ENCODE results near the gene CYTH1.

The CYTH1 gene, protein sequence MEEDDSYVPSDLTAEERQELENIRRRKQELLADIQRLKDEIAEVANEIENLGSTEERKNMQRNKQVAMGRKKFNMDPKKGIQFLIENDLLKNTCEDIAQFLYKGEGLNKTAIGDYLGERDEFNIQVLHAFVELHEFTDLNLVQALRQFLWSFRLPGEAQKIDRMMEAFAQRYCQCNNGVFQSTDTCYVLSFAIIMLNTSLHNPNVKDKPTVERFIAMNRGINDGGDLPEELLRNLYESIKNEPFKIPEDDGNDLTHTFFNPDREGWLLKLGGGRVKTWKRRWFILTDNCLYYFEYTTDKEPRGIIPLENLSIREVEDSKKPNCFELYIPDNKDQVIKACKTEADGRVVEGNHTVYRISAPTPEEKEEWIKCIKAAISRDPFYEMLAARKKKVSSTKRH

DNA sequence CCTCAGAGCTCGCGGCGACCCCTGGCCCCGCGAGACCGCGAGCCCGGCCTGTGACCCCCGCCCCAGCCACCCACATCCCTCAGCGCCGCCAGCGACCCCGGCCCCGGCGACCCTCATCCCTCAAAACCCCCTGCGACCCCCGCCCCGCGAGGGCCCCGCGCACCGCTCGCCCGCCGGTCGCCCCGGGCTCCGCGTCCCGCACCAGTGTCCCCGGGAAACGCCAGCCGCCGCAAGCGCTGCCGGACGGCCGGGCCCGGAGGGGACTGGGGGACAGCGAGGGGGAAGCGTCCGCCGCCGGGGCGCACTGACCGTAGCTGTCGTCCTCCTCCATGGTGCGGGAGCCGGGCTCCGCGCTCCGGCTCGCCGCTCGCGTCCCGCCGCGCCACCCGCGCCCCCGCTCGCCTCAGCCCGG is at the start of gene CYTH1:
Gene CYTH1 (minus strand): TSS at position 381 of the 412 bp plus-strand sequence. CDS start 50 bp downstream, at position 331.
- Histone ChIP-seq H3K27me3 (ENCODE audit: control insufficient read depth in 1 of 2, insufficient read depth in 2 of 2, low read length in 2 of 2) (no peaks in the 10 kb centered on the region), H3K27ac (ENCODE audit: low read depth, low read length) (peak within 1 kb of the TSS; percentile 92)

DNA sequence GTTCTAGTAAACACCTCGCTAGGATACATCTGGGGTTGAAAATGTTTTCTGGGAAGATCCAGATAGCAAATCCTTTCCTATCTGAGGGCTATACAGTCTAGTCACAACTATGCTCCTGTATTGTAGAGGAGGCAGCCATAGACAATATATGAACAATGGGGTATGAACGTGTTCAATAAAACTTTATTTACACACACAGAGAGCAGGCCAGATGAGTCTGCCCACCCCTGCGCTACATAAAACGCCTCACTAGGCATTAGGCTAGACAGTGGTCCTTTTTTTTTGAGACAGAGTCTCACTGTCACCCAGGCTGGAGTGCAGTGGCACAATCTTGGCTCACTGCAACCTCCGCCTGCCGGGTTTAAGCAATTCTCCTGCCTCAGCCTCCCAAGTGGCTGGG is 47.4 kb upstream of the CYTH1 start:
- Histone ChIP-seq H3K36me3 (ENCODE audit: insufficient read depth, low read length) (peaks cover 84% of the 10 kb centered on the region), H3K9ac (ENCODE audit: low read length) (no peak overlapping the region), H3K9me3 (ENCODE audit: low read length) (no peaks in the 10 kb centered on the region), H3K4me1 (ENCODE audit: insufficient read depth, low read length) (no peaks in the 10 kb centered on the region), H3K27ac (ENCODE audit: low read depth, low read length) (no peak overlapping the region), H3K4me3 (ENCODE audit: low read depth in 1 of 2, low read length in 2 of 2) (no peak overlapping the region), H3K27me3 (ENCODE audit: control insufficient read depth in 1 of 2, insufficient read depth in 2 of 2, low read length in 2 of 2) (no peaks in the 10 kb centered on the region)

More for the DNA sequence above, at the start of gene CYTH1:
- Histone ChIP-seq H3K4me3 (ENCODE audit: low read depth in 1 of 2, low read length in 2 of 2) (peak within 1 kb of the TSS; percentile 85 to 96), H3K4me1 (ENCODE audit: insufficient read depth, low read length) (no peaks in the 10 kb centered on the region), H3K36me3 (ENCODE audit: insufficient read depth, low read length) (no peaks in the 10 kb centered on the region), H3K9ac (ENCODE audit: low read length) (peak within 1 kb of the TSS; percentile 93), H3K9me3 (ENCODE audit: low read length) (no peaks in the 10 kb centered on the region)

DNA sequence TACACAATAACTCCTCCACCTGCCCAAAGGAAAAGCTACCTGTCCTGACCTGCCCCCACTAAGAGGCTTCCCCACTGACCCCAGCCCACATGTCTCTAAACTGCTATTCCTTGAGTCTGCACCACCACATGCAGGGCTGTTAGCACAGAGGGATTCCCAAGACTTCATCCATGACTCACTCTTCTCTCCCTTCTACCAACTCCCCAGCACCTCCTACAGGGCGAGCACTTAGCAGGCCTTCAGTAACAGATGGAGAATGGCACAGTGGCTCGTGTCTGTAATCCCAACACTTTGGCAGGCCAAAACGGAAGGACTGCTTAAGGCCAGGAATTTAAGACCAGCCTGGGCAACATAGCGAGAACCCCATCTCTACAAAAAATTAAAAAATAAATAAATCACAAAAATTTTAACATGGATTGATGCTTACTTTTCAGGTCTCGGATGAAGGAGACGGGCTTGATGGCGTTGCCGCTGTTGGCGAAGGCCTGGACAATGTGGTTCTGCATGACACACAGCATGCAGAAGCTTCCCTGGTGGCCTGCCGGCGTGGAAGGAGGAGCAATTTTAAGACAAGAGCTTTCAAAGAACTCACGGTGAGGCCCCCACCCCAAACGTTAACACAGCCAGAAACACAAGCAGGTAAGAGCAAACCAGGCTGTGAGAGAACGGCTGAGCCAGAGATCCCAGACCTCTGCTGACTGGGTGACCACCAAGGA is 46.6 kb upstream of the CYTH1 start:
- no peaks in the 10 kb centered on the region for H3K4me1 ChIP-seq (ENCODE audit: insufficient read depth, low read length)
- no peaks in the 10 kb centered on the region for H3K27me3 ChIP-seq (ENCODE audit: control insufficient read depth in 1 of 2, insufficient read depth in 2 of 2, low read length in 2 of 2)
- H3K9ac ChIP-seq (ENCODE audit: low read length), result no peak overlapping the region
- peaks cover 84% of the 10 kb centered on the region for H3K36me3 ChIP-seq (ENCODE audit: insufficient read depth, low read length)
- no peaks in the 10 kb centered on the region for H3K9me3 ChIP-seq (ENCODE audit: low read length)
- H3K4me3 ChIP-seq (ENCODE audit: low read depth in 1 of 2, low read length in 2 of 2), result no peak overlapping the region
- H3K27ac ChIP-seq (ENCODE audit: low read depth, low read length), result no peak overlapping the region

DNA sequence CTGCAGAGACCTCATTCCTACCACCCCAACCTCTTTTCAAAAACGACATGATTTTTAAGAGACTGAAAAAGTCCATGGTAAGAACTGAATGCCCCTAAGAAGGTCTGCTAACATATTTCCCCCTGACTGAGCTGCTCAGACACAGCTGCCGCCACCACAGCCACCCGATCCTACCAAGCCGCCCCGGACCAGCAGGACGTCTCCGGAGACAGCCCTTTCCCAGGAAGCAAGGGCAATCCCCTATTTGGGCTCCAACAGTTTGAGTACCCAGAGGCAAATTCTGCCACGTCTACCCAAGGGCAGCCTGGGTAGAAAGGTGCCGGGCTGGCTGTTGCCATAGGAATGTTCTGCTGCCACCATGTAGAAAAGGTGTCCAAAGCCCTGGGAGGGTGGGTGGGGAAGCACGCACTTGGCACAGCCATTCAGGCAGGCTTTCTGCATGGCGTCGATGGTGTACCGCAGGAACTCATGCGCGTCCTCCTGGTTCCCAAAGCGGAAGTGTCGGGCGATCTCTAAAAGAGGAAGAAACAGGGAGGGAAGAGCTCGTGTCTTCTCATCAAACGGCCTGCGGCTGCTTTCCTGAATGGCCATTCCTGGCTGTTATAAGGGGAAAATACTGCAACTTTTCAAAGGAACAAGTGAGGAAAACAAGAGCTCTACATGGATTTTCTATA is 44.9 kb upstream of the CYTH1 start:
- no peak overlapping the region for H3K27ac ChIP-seq (ENCODE audit: low read depth, low read length)
- H3K36me3 ChIP-seq (ENCODE audit: insufficient read depth, low read length), result peaks cover 81% of the 10 kb centered on the region
- H3K9ac ChIP-seq (ENCODE audit: low read length), result no peak overlapping the region
- H3K9me3 ChIP-seq (ENCODE audit: low read length), result no peaks in the 10 kb centered on the region
- no peaks in the 10 kb centered on the region for H3K4me1 ChIP-seq (ENCODE audit: insufficient read depth, low read length)
- no peak overlapping the region for H3K4me3 ChIP-seq (ENCODE audit: low read depth in 1 of 2, low read length in 2 of 2)
- no peaks in the 10 kb centered on the region for H3K27me3 ChIP-seq (ENCODE audit: control insufficient read depth in 1 of 2, insufficient read depth in 2 of 2, low read length in 2 of 2)

DNA sequence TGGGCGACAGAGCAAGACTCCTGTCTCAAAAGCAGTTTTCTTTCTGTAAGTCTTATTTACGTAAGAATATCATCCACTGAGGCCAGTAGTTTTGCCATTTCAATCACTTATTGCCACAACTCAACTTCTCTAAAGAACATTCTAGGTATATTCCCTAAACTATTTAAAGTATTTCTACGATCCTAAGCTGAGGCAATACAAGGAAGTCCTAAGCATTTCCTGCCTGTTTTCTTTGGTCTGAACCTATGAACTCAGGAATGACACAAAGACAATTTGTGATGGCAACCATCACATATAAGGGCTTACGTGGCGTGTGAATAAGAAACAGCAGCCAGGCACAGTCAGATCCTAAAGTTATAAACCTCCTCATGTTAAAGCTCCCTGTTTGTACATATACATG is 44.3 kb upstream of the CYTH1 start:
- Histone ChIP-seq H3K27ac (ENCODE audit: low read depth, low read length) (no peak overlapping the region), H3K27me3 (ENCODE audit: control insufficient read depth in 1 of 2, insufficient read depth in 2 of 2, low read length in 2 of 2) (no peaks in the 10 kb centered on the region), H3K4me1 (ENCODE audit: insufficient read depth, low read length) (no peaks in the 10 kb centered on the region), H3K36me3 (ENCODE audit: insufficient read depth, low read length) (peaks cover 82% of the 10 kb centered on the region), H3K9me3 (ENCODE audit: low read length) (no peaks in the 10 kb centered on the region), H3K9ac (ENCODE audit: low read length) (no peak overlapping the region), H3K4me3 (ENCODE audit: low read depth in 1 of 2, low read length in 2 of 2) (no peak overlapping the region)

DNA sequence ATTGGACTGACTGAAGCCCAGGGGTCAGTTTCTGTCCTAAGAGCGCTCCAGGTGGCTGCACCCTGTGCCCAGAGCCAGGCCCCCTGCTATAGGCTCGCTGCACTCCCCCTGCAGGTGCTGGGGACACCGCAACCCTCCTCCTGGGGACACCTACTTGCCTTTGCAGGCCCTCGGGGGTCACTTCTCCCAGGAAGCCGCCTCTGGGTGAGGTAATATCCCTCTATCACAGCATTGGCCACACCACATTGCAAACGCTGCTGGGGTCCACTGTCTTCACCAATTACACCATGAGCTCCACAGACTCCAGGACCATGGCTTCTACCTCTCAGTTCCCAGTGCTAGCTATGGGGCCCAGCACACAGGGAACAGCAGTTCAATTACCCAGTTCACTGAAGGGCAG is 43.6 kb upstream of the CYTH1 start:
- Histone ChIP-seq H3K27ac (ENCODE audit: low read depth, low read length) (no peak overlapping the region), H3K9me3 (ENCODE audit: low read length) (no peaks in the 10 kb centered on the region), H3K4me3 (ENCODE audit: low read depth in 1 of 2, low read length in 2 of 2) (no peak overlapping the region), H3K36me3 (ENCODE audit: insufficient read depth, low read length) (peaks cover 83% of the 10 kb centered on the region), H3K9ac (ENCODE audit: low read length) (no peak overlapping the region), H3K27me3 (ENCODE audit: control insufficient read depth in 1 of 2, insufficient read depth in 2 of 2, low read length in 2 of 2) (no peaks in the 10 kb centered on the region), H3K4me1 (ENCODE audit: insufficient read depth, low read length) (no peaks in the 10 kb centered on the region)

DNA sequence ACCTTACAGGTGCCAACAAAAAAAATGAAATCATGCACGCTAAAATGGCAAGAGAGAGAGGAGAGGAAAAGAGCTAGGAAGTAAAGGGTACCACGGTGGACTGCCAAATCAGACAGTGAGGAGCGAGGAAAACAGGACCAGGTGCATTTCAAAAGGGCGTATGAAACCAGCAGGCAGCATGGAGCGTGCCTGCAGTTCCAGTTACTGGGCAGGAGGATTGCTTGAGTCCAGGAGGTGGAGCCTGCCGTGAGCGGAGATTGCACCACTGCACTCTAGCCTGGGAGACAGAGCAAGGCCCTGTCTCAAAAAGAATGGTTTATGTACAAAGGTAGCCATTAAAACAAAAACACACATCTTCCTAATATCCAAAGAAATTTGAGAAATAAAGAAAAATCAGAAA is 42.2 kb upstream of the CYTH1 start:
- H3K27me3 ChIP-seq (ENCODE audit: control insufficient read depth in 1 of 2, insufficient read depth in 2 of 2, low read length in 2 of 2), result no peaks in the 10 kb centered on the region
- H3K9me3 ChIP-seq (ENCODE audit: low read length), result no peaks in the 10 kb centered on the region
- H3K36me3 ChIP-seq (ENCODE audit: insufficient read depth, low read length), result peaks cover 87% of the 10 kb centered on the region
- H3K4me1 ChIP-seq (ENCODE audit: insufficient read depth, low read length), result no peaks in the 10 kb centered on the region
- H3K4me3 ChIP-seq (ENCODE audit: low read depth in 1 of 2, low read length in 2 of 2), result no peak overlapping the region
- no peak overlapping the region for H3K9ac ChIP-seq (ENCODE audit: low read length)
- no peak overlapping the region for H3K27ac ChIP-seq (ENCODE audit: low read depth, low read length)

DNA sequence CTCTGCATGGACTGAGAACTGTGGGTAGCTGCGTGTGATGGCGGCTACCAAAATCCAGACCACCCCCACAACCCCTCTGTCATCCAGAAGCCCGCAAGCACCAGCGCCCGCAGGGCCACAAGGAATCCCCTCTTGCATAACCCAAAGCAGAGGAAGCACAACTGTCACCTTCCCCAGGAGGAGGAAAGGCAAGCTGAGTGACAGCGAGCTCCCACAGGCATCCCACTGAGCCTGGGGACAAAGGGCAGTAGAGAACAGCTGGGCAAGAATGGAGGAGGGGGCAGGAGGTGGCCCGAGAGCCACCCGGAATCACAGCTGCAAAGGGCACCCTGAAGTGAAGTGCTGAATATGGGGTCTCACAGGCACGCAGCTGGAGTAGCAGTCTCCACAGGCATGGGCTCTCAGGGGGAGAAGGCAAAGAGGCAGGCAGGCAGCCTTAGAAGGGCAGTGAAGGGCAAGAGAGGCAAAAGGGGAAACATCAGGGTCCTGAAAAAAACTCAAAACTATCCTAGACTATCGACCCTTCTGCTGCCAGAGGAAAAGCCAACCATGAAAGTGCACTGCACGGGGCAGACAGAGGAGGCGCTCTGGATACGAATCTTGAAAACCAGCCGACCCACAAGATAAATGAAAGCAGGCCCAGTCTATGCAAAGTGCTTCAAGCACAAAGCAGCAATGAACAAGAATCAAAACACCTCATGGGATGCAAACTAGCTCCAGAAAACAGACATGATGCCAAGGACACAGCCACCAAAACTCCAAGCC is 41.4 kb upstream of the CYTH1 start:
- H3K36me3 ChIP-seq (ENCODE audit: insufficient read depth, low read length), result peaks cover 88% of the 10 kb centered on the region
- no peak overlapping the region for H3K4me3 ChIP-seq (ENCODE audit: low read depth in 1 of 2, low read length in 2 of 2)
- no peak overlapping the region for H3K27ac ChIP-seq (ENCODE audit: low read depth, low read length)
- no peak overlapping the region for H3K9ac ChIP-seq (ENCODE audit: low read length)
- no peaks in the 10 kb centered on the region for H3K4me1 ChIP-seq (ENCODE audit: insufficient read depth, low read length)
- no peaks in the 10 kb centered on the region for H3K27me3 ChIP-seq (ENCODE audit: control insufficient read depth in 1 of 2, insufficient read depth in 2 of 2, low read length in 2 of 2)
- H3K9me3 ChIP-seq (ENCODE audit: low read length), result no peaks in the 10 kb centered on the region

DNA sequence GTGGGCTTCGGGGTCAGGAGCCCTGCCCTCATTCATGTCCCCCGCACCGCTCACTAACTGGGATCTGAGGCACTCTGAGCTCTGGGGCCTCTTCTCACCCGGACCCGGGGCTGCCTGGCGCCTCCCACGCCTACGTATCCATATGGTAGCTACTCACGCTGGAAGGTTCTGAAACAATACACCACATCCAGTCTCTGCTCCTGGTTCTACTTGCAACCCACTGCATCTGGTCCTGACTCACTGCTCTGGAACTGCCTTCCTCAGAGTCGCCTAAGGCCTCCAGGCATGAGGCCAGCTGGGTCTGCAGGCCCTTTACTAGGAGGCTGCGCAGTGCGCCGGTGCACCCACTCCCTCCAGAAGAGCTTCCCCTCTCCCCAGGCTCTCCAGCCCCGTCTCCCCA is 40.5 kb upstream of the CYTH1 start:
- no peak overlapping the region for H3K27ac ChIP-seq (ENCODE audit: low read depth, low read length)
- H3K9ac ChIP-seq (ENCODE audit: low read length), result no peak overlapping the region
- no peaks in the 10 kb centered on the region for H3K9me3 ChIP-seq (ENCODE audit: low read length)

DNA sequence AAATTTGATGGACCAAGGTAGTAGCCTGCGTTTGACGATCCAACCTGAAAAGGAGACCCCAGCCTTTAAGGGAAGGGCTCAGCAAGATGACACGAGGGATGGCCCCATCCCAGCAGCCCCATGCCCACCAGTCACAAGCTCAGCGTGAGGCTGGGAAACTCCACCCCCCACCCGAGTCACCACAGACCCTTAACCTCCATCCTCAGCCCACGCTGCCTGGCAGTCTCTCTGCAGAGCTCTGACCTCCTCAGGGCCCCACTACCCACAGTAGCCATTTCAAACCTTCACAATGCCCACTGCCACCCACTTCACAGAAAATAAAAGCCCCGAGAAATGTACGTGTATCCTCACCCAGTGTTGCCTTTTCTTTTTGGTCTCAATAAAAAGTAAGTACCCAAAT is 39.9 kb upstream of the CYTH1 start:
- Histone ChIP-seq H3K36me3 (ENCODE audit: insufficient read depth, low read length) (peaks cover 88% of the 10 kb centered on the region), H3K27me3 (ENCODE audit: control insufficient read depth in 1 of 2, insufficient read depth in 2 of 2, low read length in 2 of 2) (no peaks in the 10 kb centered on the region), H3K4me1 (ENCODE audit: insufficient read depth, low read length) (no peaks in the 10 kb centered on the region), H3K9ac (ENCODE audit: low read length) (no peak overlapping the region), H3K4me3 (ENCODE audit: low read depth in 1 of 2, low read length in 2 of 2) (no peak overlapping the region), H3K9me3 (ENCODE audit: low read length) (no peaks in the 10 kb centered on the region), H3K27ac (ENCODE audit: low read depth, low read length) (no peak overlapping the region)

More for the DNA sequence above, 40.5 kb upstream of the CYTH1 start:
- H3K36me3 ChIP-seq (ENCODE audit: insufficient read depth, low read length), result peaks cover 88% of the 10 kb centered on the region
- H3K4me1 ChIP-seq (ENCODE audit: insufficient read depth, low read length), result no peaks in the 10 kb centered on the region
- H3K27me3 ChIP-seq (ENCODE audit: control insufficient read depth in 1 of 2, insufficient read depth in 2 of 2, low read length in 2 of 2), result no peaks in the 10 kb centered on the region
- H3K4me3 ChIP-seq (ENCODE audit: low read depth in 1 of 2, low read length in 2 of 2), result no peak overlapping the region

DNA sequence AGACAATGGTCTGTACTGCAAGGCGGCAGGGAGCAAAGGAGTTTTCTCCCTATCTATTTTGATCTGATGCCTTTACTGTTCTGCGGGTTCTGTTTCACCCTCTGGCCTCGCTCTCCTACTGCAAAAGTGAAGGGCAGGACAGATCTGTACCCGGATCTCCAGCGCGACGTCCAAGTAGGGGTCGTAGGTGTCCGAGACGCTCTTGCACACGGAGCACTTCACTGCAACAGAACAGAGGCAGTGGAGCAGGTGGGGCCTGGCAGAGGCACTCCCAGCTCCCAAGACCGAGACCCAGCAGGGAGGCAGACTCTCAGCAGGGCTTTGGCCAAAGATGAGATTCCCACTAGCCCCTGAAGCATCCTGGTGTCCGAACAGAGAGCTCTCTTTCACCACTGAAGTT is 38.8 kb upstream of the CYTH1 start:
- H3K27me3 ChIP-seq (ENCODE audit: control insufficient read depth in 1 of 2, insufficient read depth in 2 of 2, low read length in 2 of 2), result no peaks in the 10 kb centered on the region
- no peaks in the 10 kb centered on the region for H3K4me1 ChIP-seq (ENCODE audit: insufficient read depth, low read length)
- no peak overlapping the region for H3K4me3 ChIP-seq (ENCODE audit: low read depth in 1 of 2, low read length in 2 of 2)
- H3K9me3 ChIP-seq (ENCODE audit: low read length), result no peaks in the 10 kb centered on the region
- peaks cover 85% of the 10 kb centered on the region for H3K36me3 ChIP-seq (ENCODE audit: insufficient read depth, low read length)
- H3K27ac ChIP-seq (ENCODE audit: low read depth, low read length), result no peak overlapping the region
- no peak overlapping the region for H3K9ac ChIP-seq (ENCODE audit: low read length)

Data from muscle layer of colon (tissue), 2 donors.